ENCODE results near the gene SFT2D3.

Gene SFT2D3

GRCh38 chr2:127681288-127681804 is 20.0 kb upstream of the SFT2D3 start:
- no peak for DNase-seq (ENCODE audit: low read depth, low spot score)

DNA sequence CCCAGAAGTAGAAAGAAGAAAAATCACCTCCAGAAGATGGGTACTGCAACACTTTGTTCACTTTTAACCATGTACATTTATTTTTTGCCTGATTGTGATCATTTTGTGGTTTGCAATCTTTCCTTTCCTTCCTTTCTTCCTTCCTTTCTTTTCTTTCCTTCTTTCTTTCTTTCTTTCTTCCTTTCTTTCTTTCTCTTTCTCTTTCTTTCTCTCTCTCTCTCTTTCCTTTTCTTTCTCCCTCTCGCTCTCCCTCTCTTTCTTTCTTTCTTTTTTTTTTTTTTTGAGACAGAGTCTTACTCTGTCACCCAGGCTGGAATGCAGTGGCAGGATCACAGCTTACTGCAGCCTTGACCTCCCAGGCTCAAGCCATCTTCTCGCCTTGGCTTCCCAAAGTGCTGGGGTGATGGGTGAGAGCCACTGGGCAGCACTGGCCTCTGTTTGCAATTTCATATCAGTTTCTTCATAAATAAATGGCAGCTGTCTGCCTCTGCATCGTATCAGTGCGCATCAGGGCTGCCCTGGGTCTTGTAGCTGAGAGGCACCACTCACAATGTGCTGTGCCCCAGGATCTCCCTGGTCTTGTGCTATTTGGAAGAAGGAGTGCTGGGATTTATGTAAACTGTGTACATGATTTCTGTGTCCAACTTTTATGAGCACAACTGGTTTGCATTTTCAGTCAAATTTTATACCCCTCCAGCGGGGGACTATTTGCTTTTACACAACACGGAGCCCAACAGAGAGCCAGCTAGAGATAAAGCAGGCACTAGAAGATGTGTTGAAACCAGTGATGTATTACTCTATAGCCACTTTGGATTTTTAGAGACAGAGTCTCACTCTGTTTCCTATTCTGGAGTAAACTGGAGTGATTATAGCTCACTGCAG is 19.1 kb upstream of the SFT2D3 start:
- DNase-seq (ENCODE audit: low read depth, low spot score) = no peak

DNA sequence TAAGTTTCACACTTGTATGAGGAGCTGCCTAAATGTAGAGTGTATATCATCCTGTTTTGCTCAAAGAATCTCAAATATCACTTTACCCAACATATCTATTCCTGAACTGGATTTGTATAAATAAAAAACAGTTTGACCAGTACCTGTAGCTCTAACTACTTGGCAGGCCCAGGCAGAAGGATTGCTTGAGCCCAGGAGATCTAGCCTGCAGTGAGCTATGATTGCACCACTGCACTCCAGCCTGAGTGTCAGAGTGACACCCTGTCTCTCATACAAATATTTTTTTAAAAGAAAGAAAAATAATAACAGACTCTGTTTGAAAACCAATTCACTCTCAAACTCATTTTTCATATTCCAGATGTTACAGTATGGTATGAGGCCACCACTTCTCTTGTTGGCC is 18.2 kb upstream of the SFT2D3 start:
- no peak for DNase-seq (ENCODE audit: low read depth, low spot score)

DNA sequence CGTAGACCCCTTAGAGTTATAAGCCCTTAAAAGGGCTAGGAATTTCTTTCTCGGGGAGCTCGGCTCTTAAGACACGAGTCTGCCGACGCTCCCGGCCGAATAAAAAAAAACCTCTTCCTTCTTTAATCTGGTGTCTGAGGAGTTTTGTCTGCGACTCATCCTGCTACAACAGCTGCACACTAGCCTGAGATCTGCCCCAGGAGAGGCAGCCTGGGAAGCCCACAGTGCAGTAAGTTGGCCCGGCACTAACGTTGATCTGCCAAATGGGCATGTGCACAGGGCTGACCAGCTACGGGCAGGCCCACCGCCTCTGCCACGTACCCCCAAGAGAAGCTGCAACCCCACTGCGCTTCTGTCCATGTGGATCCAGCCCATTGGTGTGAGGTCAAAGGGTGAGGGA is 17.5 kb upstream of the SFT2D3 start:
- DNase-seq (ENCODE audit: low read depth, low spot score) = no peak

GRCh38 chr2:127685410-127686080 is 15.8 kb upstream of the SFT2D3 start:
- DNase-seq (ENCODE audit: low read depth, low spot score) = no peak

DNA sequence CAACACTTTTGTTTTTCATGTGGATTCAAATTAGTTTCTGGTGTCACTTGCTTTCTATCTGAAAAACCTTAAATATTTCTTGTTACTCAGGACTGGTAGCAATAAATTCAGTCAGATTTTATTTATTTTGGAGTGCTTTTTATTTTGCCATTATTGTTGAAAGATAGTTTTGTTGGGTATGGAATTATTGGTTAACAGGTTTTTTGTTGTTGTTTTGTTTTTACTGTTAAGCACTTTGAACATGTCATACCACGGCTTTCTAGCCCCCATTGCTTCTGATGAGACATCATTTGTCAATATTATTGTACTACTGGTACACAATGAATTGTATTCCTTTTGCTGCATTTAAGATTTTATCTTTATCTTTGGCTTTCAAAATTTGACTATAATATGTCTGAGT is 12.9 kb upstream of the SFT2D3 start:
- no peak for DNase-seq (ENCODE audit: low read depth, low spot score)

- DNase-seq (ENCODE audit: low read depth, low spot score) = no peak
Observed at GRCh38 chr2:127690696-127691095, 10.6 kb upstream of the SFT2D3 start.

- DNase-seq (ENCODE audit: low read depth, low spot score) = no peak
Observed at GRCh38 chr2:127694986-127695385, 6.3 kb upstream of the SFT2D3 start.

DNA sequence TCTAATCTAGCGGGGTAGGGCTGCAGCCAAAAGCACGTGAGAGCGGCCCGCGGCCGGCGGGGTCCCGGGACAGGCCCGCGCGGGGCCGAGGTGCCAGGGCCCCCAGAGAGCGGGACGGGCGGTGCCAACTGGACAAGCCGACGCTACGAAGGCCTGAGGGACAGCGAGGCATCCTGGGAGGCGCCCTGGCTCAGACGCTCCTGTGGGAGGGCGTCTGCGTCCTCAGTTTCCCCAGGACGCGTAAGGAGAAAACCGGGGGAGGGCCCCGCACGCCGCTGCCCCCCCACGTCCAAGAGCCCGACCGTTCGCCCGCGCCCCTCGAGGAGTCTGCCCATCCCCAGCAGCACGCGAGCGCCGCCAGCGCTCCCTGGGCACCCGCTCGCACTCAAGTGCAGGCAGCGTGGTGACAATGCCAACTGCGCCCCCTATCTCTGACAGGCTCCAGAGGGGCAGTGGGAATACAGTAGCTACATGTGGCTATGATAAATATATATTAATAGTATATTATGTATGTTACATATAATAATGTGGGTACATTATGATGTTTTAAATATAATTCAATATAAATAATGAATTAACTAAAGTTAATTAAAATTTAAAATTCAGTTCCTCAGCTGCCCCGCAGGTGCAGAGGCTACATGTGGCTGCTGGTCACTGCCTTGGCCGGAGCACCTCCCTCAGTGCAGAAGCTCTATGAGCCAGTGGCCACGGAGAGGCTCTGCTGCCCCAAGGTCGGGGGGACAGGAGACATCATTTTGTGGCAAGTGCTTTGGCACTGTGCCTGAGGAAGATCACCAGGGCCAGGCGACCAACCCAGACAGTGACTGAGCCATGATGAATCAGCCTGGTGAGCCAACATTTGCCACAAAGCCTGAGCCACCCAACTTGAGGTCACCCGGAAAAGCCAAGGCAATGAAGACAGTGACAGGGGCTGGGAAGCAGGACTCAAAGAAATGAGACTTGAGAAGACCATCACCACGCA is 5.5 kb upstream of the SFT2D3 start:
- no peak for DNase-seq (ENCODE audit: low read depth, low spot score)

GRCh38 chr2:127697482-127698180 is 3.7 kb upstream of the SFT2D3 start:
- no peak for DNase-seq (ENCODE audit: low read depth, low spot score)

DNA sequence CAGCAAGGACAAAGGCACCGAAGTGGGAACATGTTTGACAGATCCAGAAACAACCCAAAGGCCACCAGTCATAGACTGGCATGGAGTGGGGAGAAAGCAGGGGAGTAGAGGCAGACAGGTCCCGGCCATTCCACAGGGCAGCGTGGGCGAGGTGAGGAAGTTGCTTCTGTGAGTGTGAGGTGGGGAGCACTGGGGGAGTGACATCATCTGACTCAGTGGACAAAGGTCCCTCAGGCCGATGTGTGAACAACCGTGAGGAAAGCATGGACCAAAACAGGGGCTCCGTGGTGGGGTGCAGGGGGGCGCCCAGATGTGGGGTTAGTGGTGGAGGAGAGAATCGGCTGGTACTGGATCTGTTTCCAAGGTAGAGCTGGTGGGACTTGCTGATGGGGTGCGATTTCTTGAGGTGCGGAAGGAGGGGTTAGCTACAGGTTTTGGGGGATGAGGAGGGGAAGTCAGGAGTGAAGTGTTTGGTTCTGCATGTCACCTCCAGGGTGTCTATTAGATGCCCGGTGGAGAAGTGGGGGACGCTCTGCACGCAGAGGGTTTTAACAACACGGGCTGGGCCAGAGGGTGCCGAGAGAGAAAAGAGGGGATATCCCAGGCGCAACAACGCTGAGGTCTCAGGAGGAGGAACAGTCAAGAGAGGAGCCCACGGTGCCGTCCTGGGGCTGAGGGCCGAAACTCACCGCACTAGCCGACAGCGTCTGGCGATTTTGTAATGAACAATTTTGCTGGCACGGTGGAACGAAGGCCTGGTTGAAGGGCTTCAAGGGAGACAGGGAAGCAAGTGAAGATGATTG is 2.5 kb upstream of the SFT2D3 start:
- no peak for DNase-seq (ENCODE audit: low read depth, low spot score)

DNA sequence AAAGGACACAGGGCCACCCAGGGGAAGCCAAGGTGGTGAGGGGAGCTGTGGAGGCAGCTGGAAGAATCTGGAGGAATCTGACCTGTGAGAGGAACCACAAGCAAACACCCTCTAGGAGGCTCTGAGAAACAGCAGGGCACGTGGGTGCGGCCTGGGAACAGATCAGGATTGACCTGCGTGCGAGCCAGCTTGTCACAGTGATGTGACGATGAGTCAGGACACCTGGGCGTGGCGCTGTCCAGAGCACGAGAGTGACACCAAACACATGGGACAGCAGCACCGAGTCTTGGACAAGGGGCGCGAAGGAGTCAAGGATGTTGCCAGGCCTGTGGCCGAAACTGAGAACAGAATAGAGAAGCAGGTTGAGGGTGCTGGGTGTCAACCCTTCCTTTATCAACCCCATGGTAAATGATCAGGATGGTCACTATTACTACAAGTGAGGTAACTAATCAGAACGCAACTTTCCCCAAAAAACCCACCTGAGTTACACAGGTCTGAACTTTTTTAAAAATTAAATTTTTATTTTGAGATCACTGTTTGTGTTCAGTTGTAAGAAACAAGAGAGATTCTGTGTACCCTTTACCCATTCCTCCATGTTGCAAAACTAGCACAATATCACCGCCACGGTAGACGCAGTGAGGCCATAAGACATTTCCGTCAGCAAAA is 637 bp upstream of the SFT2D3 start:
- no peak for DNase-seq (ENCODE audit: low read depth, low spot score)

DNA sequence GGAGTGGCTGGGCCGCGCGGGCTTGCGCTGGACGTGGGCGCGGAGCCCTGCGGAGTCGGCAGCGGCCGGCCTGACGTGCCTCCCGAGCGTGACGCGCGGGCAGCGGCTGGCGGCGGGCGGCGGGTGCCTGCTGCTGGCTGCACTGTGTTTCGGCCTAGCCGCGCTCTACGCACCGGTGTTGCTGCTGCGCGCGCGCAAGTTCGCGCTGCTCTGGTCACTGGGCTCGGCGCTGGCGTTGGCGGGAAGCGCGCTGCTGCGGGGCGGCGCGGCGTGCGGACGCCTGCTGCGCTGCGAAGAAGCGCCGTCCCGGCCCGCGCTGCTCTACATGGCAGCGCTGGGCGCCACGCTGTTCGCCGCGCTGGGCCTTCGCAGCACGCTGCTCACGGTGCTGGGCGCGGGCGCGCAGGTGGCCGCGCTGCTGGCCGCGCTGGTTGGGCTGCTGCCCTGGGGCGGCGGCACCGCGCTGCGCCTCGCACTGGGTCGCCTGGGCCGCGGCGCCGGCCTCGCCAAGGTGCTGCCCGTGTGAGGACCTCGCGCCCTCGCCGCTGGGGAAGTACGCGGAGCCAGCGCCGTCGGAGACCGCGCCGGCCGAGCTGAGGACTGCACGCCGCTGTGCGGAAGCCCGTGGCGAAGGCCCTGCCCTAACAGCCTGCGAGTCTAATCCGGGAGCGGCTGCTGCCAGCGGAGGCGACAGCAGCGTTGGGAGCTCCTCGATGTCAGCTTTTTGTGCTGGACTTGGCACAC is 526 bp downstream of the SFT2D3 start:
- DNase-seq (ENCODE audit: low read depth, low spot score) = no peak

GRCh38 chr2:127702395-127703009 is 1.2 kb downstream of the SFT2D3 start:
- no peak for DNase-seq (ENCODE audit: low read depth, low spot score)

- no peak for DNase-seq (ENCODE audit: low read depth, low spot score)
Observed at GRCh38 chr2:127703282-127703681, 2.0 kb downstream of the SFT2D3 start.

GRCh38 chr2:127704641-127705390 is 3.5 kb downstream of the SFT2D3 start:
- DNase-seq (ENCODE audit: low read depth, low spot score) = no peak

DNA sequence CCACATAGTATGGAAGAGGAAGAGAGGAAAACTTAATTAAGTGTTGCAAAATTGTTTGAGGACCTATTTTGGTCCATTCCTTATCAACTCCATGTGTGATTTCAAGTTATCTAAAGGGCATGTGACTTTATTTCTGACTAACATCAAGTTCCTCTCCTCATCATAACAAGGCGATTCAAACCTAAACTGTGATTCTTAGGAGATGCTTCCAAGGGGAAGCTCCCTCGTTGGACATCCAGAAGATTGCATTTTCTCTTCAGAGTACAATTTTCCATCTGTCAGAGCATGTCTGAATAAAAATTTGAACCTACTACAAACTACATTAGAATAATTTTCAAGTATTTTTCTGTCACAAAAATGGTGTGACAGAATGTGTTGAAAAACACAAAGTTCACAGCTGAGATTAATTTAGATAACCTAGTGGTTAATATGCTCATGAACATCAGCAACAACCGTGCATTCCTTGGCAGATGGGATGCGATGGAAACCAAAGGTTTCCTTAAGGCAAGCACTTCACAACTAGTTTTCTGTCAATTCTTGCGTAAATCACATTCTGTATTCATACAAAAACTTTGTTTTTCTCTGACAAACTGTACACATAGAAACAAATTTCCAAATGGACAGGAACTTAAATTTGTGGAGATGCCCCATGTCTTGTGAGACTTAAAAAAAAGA is 4.2 kb downstream of the SFT2D3 start:
- DNase-seq (ENCODE audit: low read depth, low spot score) = no peak

Measured in smooth muscle cell of the brain vasculature (primary cell).